DOHH2 (cell line): ENCODE measurements around the gene OSBPL2.

Experiments
- EZH2phosphoT487 ChIP-seq: fragments of 200-600 bp; sonication (generic); IDR thresholded peaks from 2 replicates; pipeline ENCODE4 v1.6.1; 2017; ENCODE audit warnings: borderline replicate concordance, mild to moderate bottlenecking, antibody characterized with exemption, low read length, moderate library complexity, mixed read lengths
- TF ChIP-seq, protein P1 (sequence below): fragments of 200-600 bp; sonication (generic); IDR thresholded peaks from one replicate; pipeline ENCODE4 v1.5.1; 2014; ENCODE audit warnings: antibody characterized with exemption, mild to moderate bottlenecking, low read depth, low read length; ENCODE audit not compliant: poor library complexity, severe bottlenecking

DNA sequence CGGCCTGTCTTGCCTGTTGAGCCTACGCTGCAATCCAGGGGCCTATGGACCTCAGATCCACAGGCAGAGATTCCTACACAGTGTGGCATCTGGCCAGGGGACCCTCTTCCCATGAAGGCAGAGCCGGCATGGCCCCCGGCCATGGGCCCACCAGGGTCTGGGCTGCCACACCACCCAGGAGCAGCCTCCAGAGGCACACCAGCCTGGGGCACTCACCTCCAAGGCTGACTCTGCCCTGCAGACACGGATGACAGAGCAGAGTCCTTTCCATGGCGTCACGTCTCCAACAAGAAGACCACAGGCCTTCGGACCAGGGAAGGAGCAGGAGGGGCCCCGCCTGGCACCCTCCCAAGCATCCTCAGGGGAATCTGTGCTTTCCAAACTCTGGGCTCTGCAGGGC lies 14.8 kb upstream of the OSBPL2 start:
- TF ChIP-seq, protein P1, sequence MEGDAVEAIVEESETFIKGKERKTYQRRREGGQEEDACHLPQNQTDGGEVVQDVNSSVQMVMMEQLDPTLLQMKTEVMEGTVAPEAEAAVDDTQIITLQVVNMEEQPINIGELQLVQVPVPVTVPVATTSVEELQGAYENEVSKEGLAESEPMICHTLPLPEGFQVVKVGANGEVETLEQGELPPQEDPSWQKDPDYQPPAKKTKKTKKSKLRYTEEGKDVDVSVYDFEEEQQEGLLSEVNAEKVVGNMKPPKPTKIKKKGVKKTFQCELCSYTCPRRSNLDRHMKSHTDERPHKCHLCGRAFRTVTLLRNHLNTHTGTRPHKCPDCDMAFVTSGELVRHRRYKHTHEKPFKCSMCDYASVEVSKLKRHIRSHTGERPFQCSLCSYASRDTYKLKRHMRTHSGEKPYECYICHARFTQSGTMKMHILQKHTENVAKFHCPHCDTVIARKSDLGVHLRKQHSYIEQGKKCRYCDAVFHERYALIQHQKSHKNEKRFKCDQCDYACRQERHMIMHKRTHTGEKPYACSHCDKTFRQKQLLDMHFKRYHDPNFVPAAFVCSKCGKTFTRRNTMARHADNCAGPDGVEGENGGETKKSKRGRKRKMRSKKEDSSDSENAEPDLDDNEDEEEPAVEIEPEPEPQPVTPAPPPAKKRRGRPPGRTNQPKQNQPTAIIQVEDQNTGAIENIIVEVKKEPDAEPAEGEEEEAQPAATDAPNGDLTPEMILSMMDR: no peak
- TF ChIP-seq EZH2phosphoT487: no peak
